Renal pelvis (tissue), 4 donors: ENCODE results near the gene PSMA7. TPM values are rescaled to one million over a fixed set of nuclear protein-coding genes. Genes with fewer than 3 reads are reported as not detected.

Experiments
- DNase-seq: peaks from one replicate; pipeline ENCODE4 v3.0.0-alpha.2; 2013
- polyA plus RNA-seq, 3 donors: library from polyadenylated mRNA; unstranded; fragments of 120-200 nt; gene quantifications; one replicate each; pipeline ENCODE4 v1.2.1, GENCODE V29; 2013; ENCODE audit not compliant: insufficient read length in 3 of 3

The PSMA7 gene
- polyA plus RNA-seq, 3 donors, result 186 to 220 (median 197) TPM

- no peak for DNase-seq
Measured at GRCh38 chr20:62141397-62142251, 1.6 kb downstream of the PSMA7 start.

- no peak for DNase-seq
Measured at GRCh38 chr20:62141043-62141396, 2.2 kb downstream of the PSMA7 start.

GRCh38 chr20:62139636-62140035 lies 3.6 kb downstream of the PSMA7 start:
- no peak for DNase-seq

DNA sequence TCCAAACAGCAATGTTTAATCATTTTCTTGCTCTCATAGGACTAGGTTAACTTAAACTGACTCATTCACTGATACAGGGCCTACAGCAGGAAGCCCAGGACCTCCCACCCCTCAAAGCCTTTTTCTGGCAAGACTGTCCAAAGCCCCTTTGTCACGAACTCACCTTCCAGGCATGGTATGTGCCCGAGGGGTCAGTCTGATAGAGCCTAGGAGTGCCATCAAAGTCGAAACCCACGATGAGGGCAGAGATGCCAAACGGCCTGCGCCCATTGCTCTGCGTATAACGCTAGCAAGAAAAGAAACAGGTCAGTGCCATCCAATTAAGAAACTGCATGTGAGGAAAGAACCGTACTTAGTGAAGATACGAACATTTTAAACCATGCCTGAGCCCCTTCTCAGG lies 4.3 kb downstream of the PSMA7 start:
- DNase-seq, result no peak

- no peak for DNase-seq
Measured at GRCh38 chr20:62138204-62138543, 5.0 kb downstream of the PSMA7 start.

GRCh38 chr20:62137478-62138203 lies 5.6 kb downstream of the PSMA7 start:
- DNase-seq, result no peak

DNA sequence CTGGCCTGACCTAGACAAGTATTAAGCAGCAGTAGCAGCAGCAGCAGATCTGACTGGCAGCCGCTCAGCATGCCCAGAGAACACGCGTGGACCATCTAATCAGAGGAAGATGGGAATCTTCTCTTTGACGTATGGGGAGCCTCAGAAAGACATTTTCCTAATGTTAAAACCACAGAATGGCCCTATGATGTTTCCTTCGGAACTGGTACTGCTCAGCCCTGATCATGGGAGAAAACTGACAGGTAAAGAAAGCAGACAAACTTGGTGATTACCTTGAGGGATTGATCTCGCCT lies 6.2 kb downstream of the PSMA7 start:
- no peak for DNase-seq

GRCh38 chr20:62136283-62137091 lies 6.7 kb downstream of the PSMA7 start:
- no peak for DNase-seq

GRCh38 chr20:62135573-62136266 lies 7.5 kb downstream of the PSMA7 start:
- DNase-seq, result no peak

DNA sequence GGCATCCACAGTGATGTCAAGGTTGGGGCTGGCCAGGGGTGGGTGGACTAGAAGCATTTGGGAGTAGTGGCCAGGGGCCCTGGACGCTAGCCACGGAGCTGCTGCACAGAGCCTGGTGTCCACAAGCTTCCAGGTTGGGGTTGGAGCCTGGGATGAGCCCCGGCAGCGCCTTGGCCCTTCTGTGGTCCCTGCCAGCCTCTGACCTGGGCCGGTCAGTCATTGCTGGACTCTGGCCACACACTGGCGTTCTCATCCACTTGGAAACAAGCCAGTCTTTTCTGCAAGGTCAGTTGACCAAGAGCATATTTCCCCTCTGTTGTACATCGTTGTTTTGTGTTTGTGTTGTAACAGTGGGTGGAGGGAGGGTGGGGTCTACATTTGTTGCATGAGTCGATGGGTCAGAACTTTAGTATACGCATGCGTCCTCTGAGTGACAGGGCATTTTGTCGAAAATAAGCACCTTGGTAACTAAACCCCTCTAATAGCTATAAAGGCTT lies 8.4 kb downstream of the PSMA7 start:
- DNase-seq, result no peak

- DNase-seq, result no peak
Measured at GRCh38 chr20:62133864-62134263, 9.3 kb downstream of the PSMA7 start.

DNA sequence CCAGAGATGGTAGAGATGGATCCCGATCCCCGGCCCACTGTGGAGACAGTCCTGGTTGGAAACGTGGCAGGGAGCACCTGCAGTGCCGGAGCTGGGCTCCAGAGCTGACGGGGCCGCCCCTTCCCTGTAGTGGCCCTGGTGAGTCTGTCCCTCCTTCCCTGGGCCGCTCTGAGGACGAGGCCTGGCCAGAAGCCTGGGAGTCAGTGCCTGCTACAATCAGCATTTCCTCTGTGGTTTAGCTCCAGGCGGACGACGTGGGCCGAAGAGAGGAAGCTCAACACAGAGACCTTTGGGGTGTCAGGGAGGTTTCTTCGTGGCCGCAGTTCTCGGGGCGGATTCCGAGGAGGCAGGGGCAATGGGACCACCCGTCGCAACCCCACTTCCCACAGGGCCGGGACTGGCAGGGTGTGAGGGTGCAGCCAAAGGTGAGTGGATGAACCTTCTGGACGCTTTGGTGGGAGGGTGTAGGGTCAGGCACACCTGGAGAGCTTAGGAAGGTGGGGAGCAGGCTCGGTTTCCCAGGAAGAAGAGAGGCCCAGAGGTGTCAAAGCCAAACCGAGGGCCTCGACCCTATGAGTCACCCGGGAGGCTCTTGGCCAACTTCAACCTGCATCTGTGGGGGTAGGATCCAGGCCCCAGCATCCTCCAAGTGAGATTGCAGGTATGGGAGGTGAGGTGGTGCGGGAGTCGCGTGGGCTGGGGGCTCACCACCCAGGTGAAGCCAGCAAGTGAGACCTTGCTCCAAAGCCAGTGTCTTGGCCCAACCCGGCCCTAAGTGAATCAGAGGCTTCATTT lies 9.9 kb downstream of the PSMA7 start:
- no peak for DNase-seq

DNA sequence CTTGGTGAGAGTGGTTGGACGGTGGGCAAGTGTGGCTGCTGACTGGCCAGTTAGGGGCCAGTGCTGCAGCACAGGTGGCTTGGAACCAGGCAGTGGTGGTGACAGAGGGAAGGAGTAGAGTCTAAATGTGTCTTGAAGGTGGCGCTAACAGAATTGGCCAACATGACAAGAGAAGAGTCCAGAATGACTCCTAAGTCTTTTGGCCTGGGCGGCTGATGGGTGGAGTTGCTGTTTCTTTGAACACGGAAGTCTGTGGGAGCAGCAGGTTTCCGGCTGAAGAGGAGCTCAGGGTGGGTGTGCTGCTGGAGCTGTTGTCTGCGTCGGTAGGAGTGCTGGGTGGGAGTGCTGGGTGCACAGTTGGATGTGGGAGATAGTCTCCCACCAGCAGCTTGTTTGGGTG lies 10.8 kb downstream of the PSMA7 start:
- no peak for DNase-seq

GRCh38 chr20:62131560-62132320 lies 11.5 kb downstream of the PSMA7 start:
- DNase-seq, result no peak

- DNase-seq, result no peak
Measured at GRCh38 chr20:62129731-62130531, 13.3 kb downstream of the PSMA7 start.

DNA sequence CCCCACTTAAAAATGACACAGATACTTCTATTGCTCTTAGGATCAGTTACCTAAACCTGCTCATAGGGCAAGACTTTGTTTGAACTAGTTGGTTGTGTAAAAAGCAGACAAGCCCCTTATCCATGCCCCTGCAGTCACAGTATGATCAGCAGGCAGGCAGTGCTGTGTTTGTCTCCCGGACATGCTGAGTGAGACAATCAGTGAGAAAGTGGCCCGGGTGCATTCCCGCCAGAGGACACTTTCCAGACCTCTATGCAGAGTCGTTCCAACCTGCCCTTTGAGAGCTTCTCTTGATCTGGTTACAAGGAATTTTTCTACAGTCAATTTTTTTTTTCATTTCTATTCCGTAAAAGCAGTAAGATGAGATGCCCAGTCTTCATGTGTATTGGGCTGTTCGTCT lies 14.7 kb downstream of the PSMA7 start:
- no peak for DNase-seq

GRCh38 chr20:62127799-62128198 lies 15.4 kb downstream of the PSMA7 start:
- no peak for DNase-seq

- DNase-seq, result no peak
Measured at GRCh38 chr20:62126141-62126540, 17.1 kb downstream of the PSMA7 start.

- DNase-seq, result no peak
Measured at GRCh38 chr20:62123450-62124118, 19.6 kb downstream of the PSMA7 start.
